GM12892 (cell line): ENCODE data around the gene CNTFR.
"Not testable (repeated sequence)": the region's sequence is repeated elsewhere in the genome, so short reads cannot be mapped to it uniquely, and the experiment has no call there.

Experiments used
- POLR2A ChIP-seq: IDR thresholded peaks from 2 replicates; pipeline ENCODE4 v1.6.1; 2011; ENCODE audit warnings: low read depth, low read length, control low read depth
- POLR2AphosphoS5 ChIP-seq: IDR thresholded peaks from 2 replicates; pipeline ENCODE4 v1.6.1; 2011; ENCODE audit warnings: low read depth, low read length, control low read depth
- TAF1 ChIP-seq: IDR thresholded peaks from 2 replicates; pipeline ENCODE4 v1.6.1; 2011; ENCODE audit warnings: low read depth, mild to moderate bottlenecking, control low read depth, low read length, borderline replicate concordance

DNA sequence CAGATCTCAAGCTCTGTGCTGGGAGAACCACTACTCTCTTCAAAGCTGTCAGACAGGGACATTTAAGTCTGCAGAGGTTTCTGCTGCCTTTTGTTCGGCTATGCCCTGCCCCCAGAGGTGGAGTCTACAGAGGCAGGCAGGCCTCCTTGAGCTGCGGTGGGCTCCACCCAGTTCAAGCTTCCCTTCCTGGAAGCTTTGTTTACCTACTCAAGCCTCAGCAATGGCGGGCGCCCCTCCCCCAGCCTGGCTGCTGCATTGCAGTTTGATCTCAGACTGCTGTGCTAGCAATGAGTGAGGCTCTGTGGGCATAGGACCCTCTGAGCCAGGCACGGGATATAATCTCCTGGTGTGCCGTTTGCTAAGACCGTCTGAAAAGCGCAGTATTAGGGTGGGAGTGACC lies 57.5 kb downstream of the CNTFR start:
- not testable (repeated sequence) for TF ChIP-seq POLR2AphosphoS5, POLR2A, TAF1
